ENCODE data around the gene CSNK1G3.

DNA sequence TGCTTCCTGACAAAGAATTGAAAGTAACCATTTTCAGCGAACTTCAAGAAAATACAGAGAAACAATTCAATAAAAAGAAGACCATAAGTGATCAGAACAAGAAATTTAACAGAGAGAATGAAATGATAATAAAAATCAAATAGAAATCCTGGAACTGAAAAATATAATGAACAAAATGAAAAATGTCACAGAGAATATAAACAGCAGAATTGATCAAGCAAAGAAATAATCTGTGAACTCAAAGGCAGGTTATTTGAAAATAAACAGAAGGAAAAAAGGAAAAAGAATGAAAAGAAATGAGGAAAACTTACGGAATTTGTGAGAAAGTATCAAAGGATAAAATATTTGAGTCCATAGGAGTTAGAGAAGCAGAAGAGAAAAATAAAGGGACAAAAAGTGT, 114.1 kb downstream of the CSNK1G3 start:
- TF ChIP-seq POLR2AphosphoS5 (IDR thresholded peaks at IDR 0.05) (no peak), EP300 (IDR thresholded peaks at IDR 0.05) (no peak), CTCF (IDR thresholded peaks at IDR 0.05) (no peak)

Measured in suprapubic skin (tissue), 4 donors.